ENCODE results near the gene MFAP3L.
"Not testable (repeated sequence)": the region's sequence is repeated elsewhere in the genome, so short reads cannot be mapped to it uniquely, and the experiment has no call there.

MFAP3L gene

DNA sequence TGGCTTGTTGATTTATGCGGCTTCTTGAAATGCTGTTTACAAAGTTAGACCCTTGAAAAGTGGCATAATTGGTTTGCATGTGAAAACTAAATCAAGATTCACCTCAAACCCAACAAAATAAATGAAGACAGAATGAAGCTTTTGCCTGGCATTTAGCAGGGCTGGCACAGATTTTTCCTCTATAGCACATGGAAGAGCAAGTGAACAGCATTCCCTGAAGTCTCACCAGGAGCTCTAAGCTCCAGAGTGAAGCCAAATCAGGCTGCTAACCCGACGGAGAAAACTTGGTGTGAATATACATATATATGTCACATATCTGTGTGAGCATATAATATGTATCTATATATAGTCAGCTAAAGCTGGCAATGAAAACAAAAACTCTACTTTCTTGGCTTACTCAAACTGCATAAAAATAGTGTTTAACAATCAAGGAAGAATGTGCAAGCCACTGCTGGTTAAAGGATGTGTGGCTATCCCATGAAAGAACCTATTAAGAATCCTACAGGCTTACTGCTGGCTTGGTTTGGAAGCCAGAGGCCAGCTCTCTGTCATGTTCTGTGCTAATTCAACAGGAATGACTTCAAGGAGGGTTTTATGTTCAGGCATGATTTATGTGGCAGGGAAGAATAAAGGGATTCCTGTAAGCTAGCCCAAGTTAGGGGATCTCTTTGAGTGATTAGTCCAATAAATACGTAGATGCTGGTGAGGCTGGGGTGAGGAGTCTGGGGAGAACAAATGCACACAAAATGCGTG lies 69.9 kb downstream of the MFAP3L start:
- TF ChIP-seq, protein P1, sequence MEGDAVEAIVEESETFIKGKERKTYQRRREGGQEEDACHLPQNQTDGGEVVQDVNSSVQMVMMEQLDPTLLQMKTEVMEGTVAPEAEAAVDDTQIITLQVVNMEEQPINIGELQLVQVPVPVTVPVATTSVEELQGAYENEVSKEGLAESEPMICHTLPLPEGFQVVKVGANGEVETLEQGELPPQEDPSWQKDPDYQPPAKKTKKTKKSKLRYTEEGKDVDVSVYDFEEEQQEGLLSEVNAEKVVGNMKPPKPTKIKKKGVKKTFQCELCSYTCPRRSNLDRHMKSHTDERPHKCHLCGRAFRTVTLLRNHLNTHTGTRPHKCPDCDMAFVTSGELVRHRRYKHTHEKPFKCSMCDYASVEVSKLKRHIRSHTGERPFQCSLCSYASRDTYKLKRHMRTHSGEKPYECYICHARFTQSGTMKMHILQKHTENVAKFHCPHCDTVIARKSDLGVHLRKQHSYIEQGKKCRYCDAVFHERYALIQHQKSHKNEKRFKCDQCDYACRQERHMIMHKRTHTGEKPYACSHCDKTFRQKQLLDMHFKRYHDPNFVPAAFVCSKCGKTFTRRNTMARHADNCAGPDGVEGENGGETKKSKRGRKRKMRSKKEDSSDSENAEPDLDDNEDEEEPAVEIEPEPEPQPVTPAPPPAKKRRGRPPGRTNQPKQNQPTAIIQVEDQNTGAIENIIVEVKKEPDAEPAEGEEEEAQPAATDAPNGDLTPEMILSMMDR (IDR thresholded peaks at IDR 0.05; ENCODE audit: control insufficient read depth, insufficient read depth, low read depth, low read length, missing control alignments): no peak
- H3K4me3 ChIP-seq (ENCODE audit: control insufficient read depth, low read depth, low read length): no peak overlapping the region
- no peak for DNase-seq (ENCODE audit: low read depth)

DNA sequence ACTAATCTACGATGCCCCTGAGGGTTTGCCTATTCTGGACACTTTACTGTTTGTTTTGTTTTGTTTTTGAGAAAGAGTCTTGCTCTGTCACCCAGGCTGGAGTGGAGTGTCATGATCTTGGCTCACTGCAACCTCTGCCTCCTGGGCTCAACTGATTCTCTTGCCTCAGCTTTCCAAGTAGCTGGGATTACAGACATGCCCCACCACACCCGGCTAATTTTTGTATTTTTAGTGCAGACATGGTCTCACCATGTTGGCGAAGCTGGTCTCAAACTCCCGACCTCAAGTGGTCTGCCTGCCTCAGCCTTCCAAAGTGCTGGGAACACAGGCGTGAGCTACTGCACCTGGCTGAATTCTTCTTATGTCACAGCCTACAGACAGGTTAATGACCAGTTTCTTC lies 70.7 kb downstream of the MFAP3L start:
- TF ChIP-seq, protein P1 (IDR thresholded peaks at IDR 0.05; ENCODE audit: control insufficient read depth, insufficient read depth, low read depth, low read length, missing control alignments): no peak
- H3K4me3 ChIP-seq (ENCODE audit: control insufficient read depth, low read depth, low read length): no peak overlapping the region
- DNase-seq (ENCODE audit: low read depth): no peak

DNA sequence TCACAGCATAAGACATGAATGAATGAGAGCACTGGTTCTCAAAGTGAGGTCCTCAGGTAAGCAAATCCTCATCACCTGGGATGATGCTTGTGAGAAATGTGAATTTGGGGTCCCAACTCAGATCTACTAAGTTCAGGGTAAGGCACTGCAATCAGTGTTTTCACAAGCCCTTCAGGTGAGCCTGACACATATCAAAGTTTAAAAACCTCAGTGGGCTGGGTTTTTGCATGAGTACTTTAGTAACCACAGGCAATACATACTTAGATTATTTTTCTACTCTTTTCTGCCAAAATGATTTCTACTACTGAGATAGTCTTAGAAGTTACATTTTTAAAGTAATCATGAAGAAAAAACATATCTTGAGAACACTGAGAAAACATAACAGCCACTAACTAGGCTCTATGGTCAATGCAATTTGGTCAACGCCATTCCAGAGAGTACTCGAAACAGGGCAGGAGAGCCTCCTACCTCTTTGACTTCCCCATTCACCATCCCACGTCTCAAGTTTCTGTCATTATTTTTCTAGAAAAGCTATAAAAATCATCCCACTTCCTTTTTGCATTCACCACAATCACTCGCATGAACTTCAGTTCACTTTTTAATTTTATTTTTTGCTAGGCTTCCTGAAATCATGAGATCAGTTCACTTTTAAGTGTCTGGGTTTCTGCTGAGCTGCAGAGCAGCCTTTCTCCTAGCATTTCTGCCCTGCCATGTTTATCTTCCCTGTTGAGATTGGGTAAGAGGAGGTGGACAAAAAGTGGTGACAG lies 73.8 kb downstream of the MFAP3L start:
- H3K4me3 ChIP-seq (ENCODE audit: control insufficient read depth, low read depth, low read length): no peak overlapping the region
- TF ChIP-seq, protein P1 (IDR thresholded peaks at IDR 0.05; ENCODE audit: control insufficient read depth, insufficient read depth, low read depth, low read length, missing control alignments): no peak
- no peak for DNase-seq (ENCODE audit: low read depth)

- TF ChIP-seq, protein P1 (IDR thresholded peaks at IDR 0.05; ENCODE audit: control insufficient read depth, insufficient read depth, low read depth, low read length, missing control alignments): no peak
- no peak overlapping the region for H3K4me3 ChIP-seq (ENCODE audit: control insufficient read depth, low read depth, low read length)
- DNase-seq (ENCODE audit: low read depth): no peak
Observed at GRCh38 chr4:169948271-169948670, 77.9 kb downstream of the MFAP3L start.

- TF ChIP-seq, protein P1 (IDR thresholded peaks at IDR 0.05; ENCODE audit: control insufficient read depth, insufficient read depth, low read depth, low read length, missing control alignments): no peak
- DNase-seq (ENCODE audit: low read depth): no peak
- no peak overlapping the region for H3K4me3 ChIP-seq (ENCODE audit: control insufficient read depth, low read depth, low read length)
Observed at GRCh38 chr4:169945636-169946035, 80.6 kb downstream of the MFAP3L start.

DNA sequence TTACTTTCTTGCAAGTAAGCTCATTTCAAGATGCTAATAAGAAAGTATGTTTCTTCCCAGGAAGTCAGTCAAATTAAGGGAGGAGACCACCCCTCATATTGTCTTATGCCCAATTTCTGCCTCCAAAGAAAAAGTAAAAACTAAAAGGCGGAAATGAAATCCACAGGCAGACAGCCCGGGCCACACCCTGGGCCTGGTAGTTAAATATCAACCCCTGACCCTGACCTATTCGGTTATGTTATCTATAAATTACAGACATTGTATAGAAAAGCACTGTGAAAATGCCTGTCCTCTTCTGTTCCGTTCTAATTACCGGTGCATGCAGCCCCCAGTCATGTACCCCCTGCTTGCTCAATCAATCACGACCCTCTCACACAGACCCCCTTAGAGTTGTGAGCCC lies 82.6 kb downstream of the MFAP3L start:
- not testable (repeated sequence) for DNase-seq (ENCODE audit: low read depth); H3K4me3 ChIP-seq (ENCODE audit: control insufficient read depth, low read depth, low read length)

DNA sequence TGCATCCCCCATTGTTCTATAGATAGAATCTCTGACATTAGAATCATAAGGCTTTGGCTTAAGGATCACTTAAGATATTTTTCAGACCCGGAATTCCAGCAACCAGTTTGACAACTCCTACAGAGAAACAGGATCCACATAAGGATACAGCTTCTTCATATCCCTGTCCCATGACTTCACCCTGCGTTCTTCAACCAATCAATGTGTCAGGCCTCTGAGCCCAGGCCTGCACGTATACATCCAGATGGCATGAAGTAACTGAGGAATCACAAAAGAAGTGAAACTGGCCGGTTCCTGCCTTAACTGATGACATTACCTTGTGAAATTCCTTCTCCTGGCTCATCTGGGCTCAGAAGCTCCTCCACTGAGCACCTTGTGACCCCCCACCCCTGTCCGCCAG lies 85.1 kb downstream of the MFAP3L start:
- TF ChIP-seq, protein P1 (IDR thresholded peaks at IDR 0.05; ENCODE audit: control insufficient read depth, insufficient read depth, low read depth, low read length, missing control alignments): no peak
- H3K4me3 ChIP-seq (ENCODE audit: control insufficient read depth, low read depth, low read length): no peak overlapping the region
- DNase-seq (ENCODE audit: low read depth): no peak
